GM12892 (cell line): ENCODE data around the gene ITGA3. TPM values are rescaled to one million over a fixed set of nuclear protein-coding genes. Genes with fewer than 3 reads are reported as not detected.
A peak's percentile ranks its signal among the peaks of the same experiment; 100 is the strongest.

Source experiments
- DNase-seq: peaks from one replicate; pipeline ENCODE4 v3.0.0; 2011; ENCODE audit not compliant: insufficient read length
- FAIRE-seq: peaks from 2 replicates; lab custom pipeline; 2011; peaks lifted over from hg19 to GRCh38; lab: Jason Lieb, UNC
- POLR2A ChIP-seq: IDR thresholded peaks from 2 replicates; pipeline ENCODE4 v1.6.1; 2011; ENCODE audit warnings: low read depth, low read length, control low read depth
- POLR2AphosphoS5 ChIP-seq: IDR thresholded peaks from 2 replicates; pipeline ENCODE4 v1.6.1; 2011; ENCODE audit warnings: low read depth, low read length, control low read depth
- TAF1 ChIP-seq: IDR thresholded peaks from 2 replicates; pipeline ENCODE4 v1.6.1; 2011; ENCODE audit warnings: low read depth, mild to moderate bottlenecking, control low read depth, low read length, borderline replicate concordance
- polyA plus RNA-seq: library from polyadenylated mRNA; unstranded; fragments of >200 nt; gene quantifications from one replicate; pipeline ENCODE4 v1.2.1, GENCODE V29; 2012; ENCODE audit warnings: missing spikeins, inconsistent platforms; ENCODE audit not compliant: missing spikeins

The ITGA3 gene
- 1.2 TPM for polyA plus RNA-seq

GRCh38 chr17:50055426-50056216 is at the start of gene ITGA3:
TSS of gene ITGA3 (plus strand) at chr17:50056110. CDS start at chr17:50056440, 330 bp downstream.
- FAIRE-seq, result peak; percentile 61
- TF ChIP-seq POLR2AphosphoS5 (no peak), POLR2A (no peak), TAF1 (no peak)
- DNase-seq, result peak; percentile 61

- DNase-seq (no peak), FAIRE-seq (no peak)
- TF ChIP-seq TAF1 (no peak), POLR2A (no peak), POLR2AphosphoS5 (no peak)
Measured at GRCh38 chr17:50009282-50009681, 46.6 kb upstream of the ITGA3 start.

GRCh38 chr17:50013079-50013478 is 42.8 kb upstream of the ITGA3 start:
- no peak for FAIRE-seq
- no peak for DNase-seq
- TF ChIP-seq POLR2A (no peak), POLR2AphosphoS5 (no peak), TAF1 (no peak)

GRCh38 chr17:50014471-50015088 is 41.3 kb upstream of the ITGA3 start:
- TF ChIP-seq POLR2A, result no peak
- no peak for TF ChIP-seq POLR2AphosphoS5
- no peak for TF ChIP-seq TAF1
- DNase-seq, result no peak
- no peak for FAIRE-seq

GRCh38 chr17:50015146-50015545 is 40.8 kb upstream of the ITGA3 start:
- FAIRE-seq, result no peak
- no peak for DNase-seq
- TF ChIP-seq POLR2AphosphoS5 (no peak), POLR2A (no peak), TAF1 (no peak)

- TF ChIP-seq TAF1, result no peak
- TF ChIP-seq POLR2A, result no peak
- TF ChIP-seq POLR2AphosphoS5, result no peak
- FAIRE-seq (no peak), DNase-seq (no peak)
Measured at GRCh38 chr17:50018909-50019308, 37.0 kb upstream of the ITGA3 start.

- DNase-seq (no peak), FAIRE-seq (no peak)
Measured at GRCh38 chr17:50020841-50021599, 34.9 kb upstream of the ITGA3 start.

GRCh38 chr17:50021681-50022370 is 34.1 kb upstream of the ITGA3 start:
- TF ChIP-seq POLR2A (no peak), POLR2AphosphoS5 (no peak), TAF1 (no peak)
- FAIRE-seq (no peak), DNase-seq (no peak)

More at GRCh38 chr17:50020841-50021599, 34.9 kb upstream of the ITGA3 start:
- no peak for TF ChIP-seq POLR2A
- no peak for TF ChIP-seq POLR2AphosphoS5
- no peak for TF ChIP-seq TAF1

- TF ChIP-seq TAF1 (no peak), POLR2A (no peak), POLR2AphosphoS5 (no peak)
- FAIRE-seq, result no peak
- no peak for DNase-seq
Measured at GRCh38 chr17:50022463-50023130, 33.3 kb upstream of the ITGA3 start.

GRCh38 chr17:50023520-50023919 is 32.4 kb upstream of the ITGA3 start:
- no peak for TF ChIP-seq POLR2A
- TF ChIP-seq POLR2AphosphoS5, result no peak
- TF ChIP-seq TAF1, result no peak
- FAIRE-seq (no peak), DNase-seq (no peak)

GRCh38 chr17:50024808-50025207 is 31.1 kb upstream of the ITGA3 start:
- no peak for DNase-seq
- no peak for FAIRE-seq
- TF ChIP-seq POLR2AphosphoS5 (no peak), POLR2A (no peak), TAF1 (no peak)
